Psoas muscle (tissue), 8 donors: ENCODE measurements around the gene THRSP. TPM values are rescaled to one million over a fixed set of nuclear protein-coding genes. Genes with fewer than 3 reads are reported as not detected.

ENCODE experiments used
- ATAC-seq, 4 donors: fragments of 200-7000 bp; cut with Tn5 transposase; one replicate each; pipeline ENCODE4 v1.9.1; 2020; ENCODE audit warnings: moderate library complexity in 3 of 4, mild to moderate bottlenecking in 2 of 4
- DNase-seq, 2 donors: peaks; one replicate each; pipeline ENCODE4 v3.0.0-alpha.2; 2020
- H3K27ac ChIP-seq: fragments of 200-600 bp; one replicate; pipeline ENCODE4 v1.8.0; 2022
- H3K27me3 ChIP-seq, 3 donors: fragments of 200-600 bp in 1 of 3; one replicate each; pipeline versions ENCODE4 v1.6.1 to v1.8.0; 2013 to 2022; ENCODE audit warnings: low read length in 2 of 3, mild to moderate bottlenecking in 2 of 3, moderate library complexity in 1 of 3; ENCODE audit not compliant: insufficient read depth in 3 of 3
- H3K36me3 ChIP-seq, 2 donors: fragments of 200-600 bp in 1 of 2; one replicate each; pipeline versions ENCODE4 v1.6.1 to v1.8.0; 2013 to 2022; ENCODE audit warnings: low read depth in 1 of 2, mild to moderate bottlenecking in 1 of 2, moderate library complexity in 1 of 2; ENCODE audit not compliant: insufficient read depth in 1 of 2
- H3K4me1 ChIP-seq: fragments of 200-600 bp; one replicate; pipeline ENCODE4 v1.8.0; 2022
- H3K4me3 ChIP-seq: fragments of 200-600 bp; one replicate; pipeline ENCODE4 v1.8.0; 2022; ENCODE audit warnings: mild to moderate bottlenecking
- H3K9me3 ChIP-seq: fragments of 200-600 bp; one replicate; pipeline ENCODE4 v1.8.0; 2022
- CTCF ChIP-seq: fragments of 200-600 bp; IDR thresholded peaks from one replicate; pipeline ENCODE4 v1.8.0; 2022; ENCODE audit warnings: antibody characterized with exemption
- WGBS, 3 donors: extraction: QIAGEN DNeasy Blood & Tissue Kit; methylation state at CpG; one replicate each; pipeline versions ENCODE4 v1.1.6 to v1.1.7; 2013; 5-methylcytosine and 5-hydroxymethylcytosine counted together
- intact Hi-C, 2 donors: fragments of 100-400 bp; cut with DNase I; formaldehyde crosslinking; loops; one replicate each; pipeline versions ENCODE4 v1.11.0 to v1.14.2; 2022
- polyA plus RNA-seq, 3 donors: library from polyadenylated mRNA; stranded (reverse); fragments of 200-250 nt; gene quantifications; one replicate each; pipeline ENCODE4 v1.2.3, GENCODE V29; 2013
- total RNA-seq, 4 donors: library from RNA; stranded (reverse); fragmentation: NEBNext Ultra II Directional in 2 of 4; extraction: Animal tissue kit (Norgen Biotek cat#: 25700) in 2 of 4; gene quantifications; one replicate each; pipeline versions ENCODE4 v1.2.1 to v1.2.4, GENCODE V29; 2021 to 2023
- donor health status: healthy with polysubstance abuse.
- donor health status: DM: no; HTN: no; CAD: no; lungs with moderate emphysema.
- donor health status: Bipolar disorder and iron deficiency.
- donor health status: healthy.
- donor health status: DM: yes; HTN: yes; CAD: no.
- donor health status: DM: no; HTN: no; CAD: no.
- donor health status: DM: no; HTN: no; CAD: no.
- donor health status: DM: yes; HTN: yes; CAD: no.

The THRSP gene
- total and polyA plus RNA-seq, 7 donors = 0.24 to 7.2 (median 2.2) TPM

- no peak for DNase-seq
- ATAC-seq = no peak
- intact Hi-C loops = no loop called here
These were observed 4.0 kb downstream of the THRSP start for GRCh38 chr11:78067704-78068103.

GRCh38 chr11:78069465-78069864 lies 5.8 kb downstream of the THRSP start:
- TF ChIP-seq CTCF = no peak
- H3K9me3 ChIP-seq = no peaks in the 10 kb centered on the region
- H3K4me3 ChIP-seq = no peak overlapping the region
- no peak overlapping the region for H3K27ac ChIP-seq
- H3K36me3 ChIP-seq = peaks cover 3 to 60% of the 10 kb centered on the region in 2 donors
- ATAC-seq = peak in 1 of 4 donors; percentile 35
- intact Hi-C loops = no loop called here
- WGBS, 3 donors = 42 to 50% (median 49%) methylated on average over 2 of the region's 2 CpGs
- H3K4me1 ChIP-seq = peaks cover 13% of the 10 kb centered on the region
- no peak for DNase-seq
- no peaks in the 10 kb centered on the region for H3K27me3 ChIP-seq

More at GRCh38 chr11:78067704-78068103, 4.0 kb downstream of the THRSP start:
- WGBS, 3 donors = 83 to 89% (median 87%) methylated on average over 4 of the region's 4 CpGs
- Histone ChIP-seq H3K36me3 (peaks cover 3 to 56% of the 10 kb centered on the region in 2 donors), H3K9me3 (no peaks in the 10 kb centered on the region), H3K4me3 (no peak overlapping the region), H3K27me3 (no peaks in the 10 kb centered on the region), H3K4me1 (peaks cover 28% of the 10 kb centered on the region), H3K27ac (no peak overlapping the region)
- TF ChIP-seq CTCF = no peak

GRCh38 chr11:78070621-78071020 lies 7.0 kb downstream of the THRSP start:
- Histone ChIP-seq H3K4me1 (peaks cover 17% of the 10 kb centered on the region), H3K9me3 (no peaks in the 10 kb centered on the region), H3K27ac (no peak overlapping the region), H3K4me3 (no peak overlapping the region), H3K36me3 (peaks cover 3 to 60% of the 10 kb centered on the region in 2 donors), H3K27me3 (no peaks in the 10 kb centered on the region)
- peak in 3 of 4 donors; percentile 17 to 29 (median 19) for ATAC-seq
- no peak for TF ChIP-seq CTCF
- intact Hi-C loops = no loop called here
- DNase-seq = no peak
- 36 to 70% (median 53%) methylated on average over 2 of the region's 2 CpGs for WGBS, 3 donors

- TF ChIP-seq CTCF = no peak
- Histone ChIP-seq H3K9me3 (no peaks in the 10 kb centered on the region), H3K4me1 (peaks cover 25% of the 10 kb centered on the region), H3K36me3 (peaks cover 3 to 60% of the 10 kb centered on the region in 2 donors), H3K4me3 (no peak overlapping the region), H3K27me3 (no peaks in the 10 kb centered on the region), H3K27ac (no peak overlapping the region)
- 80 to 84% (median 81%) methylated on average over 3 of the region's 3 CpGs for WGBS, 3 donors
- intact Hi-C loops = no loop called here
- DNase-seq (no peak), ATAC-seq (no peak)
These were observed 8.1 kb downstream of the THRSP start for GRCh38 chr11:78071717-78072116.

GRCh38 chr11:78072455-78072854 lies 8.8 kb downstream of the THRSP start:
- WGBS, 3 donors = 87 to 95% (median 89%) methylated on average over 4 of the region's 4 CpGs
- Histone ChIP-seq H3K36me3 (peaks cover 3 to 57% of the 10 kb centered on the region in 2 donors), H3K27ac (no peak overlapping the region), H3K27me3 (no peaks in the 10 kb centered on the region), H3K9me3 (no peaks in the 10 kb centered on the region), H3K4me1 (peaks cover 32% of the 10 kb centered on the region), H3K4me3 (no peak overlapping the region)
- ATAC-seq = no peak
- intact Hi-C loops = no loop called here
- TF ChIP-seq CTCF = no peak
- no peak for DNase-seq
